ENCODE results near the gene SH2D3A. TPM values are rescaled to one million over a fixed set of nuclear protein-coding genes. Genes with fewer than 3 reads are reported as not detected.
A peak's percentile ranks its signal among the peaks of the same experiment; 100 is the strongest.
"Not testable (repeated sequence)": the region's sequence is repeated elsewhere in the genome, so short reads cannot be mapped to it uniquely, and the experiment has no call there.

Gene SH2D3A
- total RNA-seq, 2 donors from 2014 or later: 15.2 to 17.8 TPM

DNA sequence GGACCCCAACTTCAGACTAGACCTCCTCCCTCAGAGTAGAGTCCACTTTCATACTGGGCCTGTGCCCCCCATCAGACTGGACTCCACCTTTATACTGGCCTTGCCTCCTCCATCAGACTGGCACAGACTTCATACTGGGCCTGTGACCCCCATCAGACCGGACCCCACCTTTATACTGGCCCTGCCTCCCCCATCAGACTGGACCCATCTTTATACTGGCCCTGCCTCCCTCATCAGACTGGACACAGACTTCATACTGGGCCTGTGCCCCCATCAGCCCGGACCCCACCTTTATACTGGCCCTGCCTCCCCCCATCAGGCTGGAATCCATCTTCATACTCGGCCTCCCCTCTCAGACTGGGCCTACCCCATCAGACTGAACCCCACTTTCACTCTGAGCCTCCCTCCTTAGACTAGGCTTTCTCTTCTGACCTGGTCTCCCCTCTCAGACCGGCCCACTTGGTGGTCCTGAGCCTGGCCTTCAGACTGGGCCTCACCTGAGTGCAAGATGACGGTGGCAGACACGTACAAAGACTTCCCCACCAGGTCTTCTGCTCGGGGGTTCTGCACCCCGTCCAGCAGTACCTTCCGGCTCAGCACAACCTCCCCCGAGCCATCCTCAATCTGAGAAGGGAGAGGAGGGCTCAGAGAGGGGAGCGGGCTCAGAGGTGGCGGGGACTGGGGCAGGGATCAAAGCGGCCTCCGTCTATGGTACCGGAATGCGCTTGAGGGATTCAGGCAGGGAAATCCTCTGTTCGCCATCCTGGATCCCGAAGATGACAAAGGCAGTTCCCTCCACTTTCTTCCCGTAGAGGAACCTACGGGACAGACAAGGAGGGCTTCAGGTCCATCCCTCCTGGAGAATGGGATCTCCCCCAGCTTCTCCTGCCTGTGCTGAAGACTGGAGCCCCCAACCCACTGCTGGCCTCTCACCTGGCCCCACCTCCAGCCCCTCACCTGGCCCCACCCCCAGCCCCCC is 54.3 kb downstream of the SH2D3A start:
- H3K4me1 Mint-ChIP-seq (ENCODE audit: low read depth in 2 of 2): peaks cover 15 to 19% of the 10 kb centered on the region in 2 donors
- peak in 1 of 2 donors; percentile 41 for ATAC-seq
- no peak overlapping the region for H3K27ac Mint-ChIP-seq
- DNase-seq (ENCODE audit: low spot score): peak; percentile 57
- peaks cover 5% of the 10 kb centered on the region for H3K9me3 Mint-ChIP-seq
- H3K27me3 Mint-ChIP-seq: peaks cover 16 to 35% of the 10 kb centered on the region in 2 donors
- no peak overlapping the region for H3K4me3 Mint-ChIP-seq
- H3K36me3 Mint-ChIP-seq: peaks cover 7% of the 10 kb centered on the region

DNA sequence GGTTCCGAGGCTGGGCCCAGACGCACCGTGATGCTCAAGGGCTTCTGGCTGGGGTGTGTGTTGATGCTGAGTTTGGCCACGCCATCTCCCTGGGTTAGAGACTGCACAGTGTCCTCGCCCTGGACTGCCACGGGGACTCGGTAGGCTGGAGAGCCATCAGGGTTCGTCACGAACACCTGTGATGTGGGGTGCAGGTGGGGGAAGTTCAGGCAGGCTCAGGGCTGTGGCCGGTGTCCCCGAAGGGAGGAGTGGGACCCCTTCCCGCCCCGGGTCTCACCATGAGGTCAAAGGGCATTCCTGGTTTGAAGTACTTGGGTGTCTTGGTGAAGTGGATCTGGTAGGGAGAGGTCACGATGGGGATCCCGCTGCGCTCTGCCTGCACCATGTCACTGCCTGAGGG is 55.0 kb downstream of the SH2D3A start:
- Mint-ChIP-seq H3K4me3 (no peak overlapping the region), H3K36me3 (peaks cover under 1% of the 10 kb centered on the region), H3K27me3 (peaks cover 11 to 28% of the 10 kb centered on the region in 2 donors), H3K27ac (no peak overlapping the region), H3K9me3 (peaks cover under 1% of the 10 kb centered on the region), H3K4me1 (ENCODE audit: low read depth in 2 of 2) (peaks cover 7 to 12% of the 10 kb centered on the region in 2 donors)
- ATAC-seq (peak in 1 of 2 donors; percentile 7), DNase-seq (ENCODE audit: low spot score) (peak; percentile 52)

DNA sequence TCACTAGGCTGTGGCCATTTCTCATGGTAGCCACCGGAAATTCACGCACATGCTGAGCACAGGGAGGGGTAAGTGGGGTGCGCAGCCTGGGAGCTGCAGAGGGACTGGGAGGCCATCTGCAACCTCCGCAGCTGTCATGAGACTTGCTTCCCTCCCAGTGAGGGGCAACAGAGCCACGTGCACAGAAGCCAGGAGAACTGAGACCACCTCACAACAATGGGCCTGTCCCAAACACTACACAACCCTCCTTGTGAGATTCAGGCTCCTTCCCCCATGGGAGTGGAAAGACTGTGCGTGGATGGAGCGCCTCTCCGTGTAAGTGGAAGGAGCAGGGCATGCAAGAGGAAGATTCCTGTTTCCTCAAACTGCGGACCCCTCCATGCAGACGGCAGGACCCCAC is 55.6 kb downstream of the SH2D3A start:
- no peaks in the 10 kb centered on the region for H3K9me3 Mint-ChIP-seq
- H3K27ac Mint-ChIP-seq: no peak overlapping the region
- H3K4me1 Mint-ChIP-seq (ENCODE audit: low read depth in 2 of 2): peaks cover 7 to 10% of the 10 kb centered on the region in 2 donors
- peak; percentile 37 for DNase-seq (ENCODE audit: low spot score)
- no peak for ATAC-seq
- no peaks in the 10 kb centered on the region for H3K36me3 Mint-ChIP-seq
- peaks cover 10 to 26% of the 10 kb centered on the region in 2 donors for H3K27me3 Mint-ChIP-seq
- no peak overlapping the region for H3K4me3 Mint-ChIP-seq

DNA sequence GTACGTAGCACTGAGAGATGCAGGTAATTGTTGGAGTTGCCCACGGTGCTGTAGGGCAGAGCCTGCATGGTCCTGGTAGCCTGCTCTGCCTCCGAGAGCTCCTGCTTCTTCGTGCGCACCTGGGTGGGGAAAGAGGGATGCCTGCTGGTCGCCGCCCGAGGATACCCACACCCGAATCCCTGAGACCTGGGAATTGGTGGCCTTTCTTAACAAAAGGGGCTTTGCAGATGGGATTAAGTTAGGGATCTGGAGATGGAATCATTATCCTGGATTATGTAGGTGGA is 56.2 kb downstream of the SH2D3A start:
- H3K36me3 Mint-ChIP-seq: no peaks in the 10 kb centered on the region
- ATAC-seq (no peak), DNase-seq (ENCODE audit: low spot score) (no peak)
- no peak overlapping the region for H3K27ac Mint-ChIP-seq
- peaks cover 7 to 10% of the 10 kb centered on the region in 2 donors for H3K4me1 Mint-ChIP-seq (ENCODE audit: low read depth in 2 of 2)
- H3K4me3 Mint-ChIP-seq: no peak overlapping the region
- H3K9me3 Mint-ChIP-seq: no peaks in the 10 kb centered on the region
- peaks cover 10 to 26% of the 10 kb centered on the region in 2 donors for H3K27me3 Mint-ChIP-seq

DNA sequence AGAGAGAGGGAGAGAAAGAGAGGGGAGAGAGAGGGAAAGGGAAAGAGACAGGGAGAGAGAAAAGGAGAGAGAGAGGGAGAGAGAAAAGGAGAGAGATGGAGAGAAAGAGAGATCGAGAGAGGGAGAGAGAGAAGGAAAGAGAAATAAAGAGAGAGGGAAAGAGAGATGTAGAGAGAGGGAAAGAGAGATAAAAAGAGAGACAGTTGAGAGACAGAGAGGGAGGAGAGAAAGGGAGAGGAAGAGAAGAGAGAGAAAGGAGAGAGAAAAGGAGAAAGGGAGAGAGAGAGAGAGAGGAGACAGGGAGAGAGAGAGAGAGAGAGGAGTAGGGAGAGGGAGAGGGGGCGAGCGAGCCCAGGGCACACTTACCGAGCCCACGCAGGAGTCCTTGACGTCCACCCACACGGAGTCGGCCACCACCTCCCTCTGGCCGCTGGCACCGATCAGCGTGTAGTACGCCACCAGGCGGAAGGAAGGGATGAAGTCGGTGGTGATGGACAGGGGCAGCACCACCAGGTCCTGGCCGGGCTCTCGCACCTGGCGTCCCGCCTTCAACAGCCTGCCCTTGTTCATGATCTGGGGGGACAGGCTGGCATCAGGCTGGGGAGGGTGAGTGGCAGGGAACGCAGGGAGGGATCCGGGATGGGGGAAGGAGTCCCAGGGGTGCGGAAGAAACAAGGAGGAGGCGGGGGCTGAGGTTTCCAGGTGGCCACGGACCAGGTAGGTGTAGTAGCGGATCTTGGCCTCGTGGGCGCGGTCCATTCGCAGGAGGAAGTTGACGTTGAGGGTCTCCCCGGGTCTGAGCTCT is 56.8 kb downstream of the SH2D3A start:
- Mint-ChIP-seq H3K27me3 (peaks cover 10 to 26% of the 10 kb centered on the region in 2 donors), H3K9me3 (no peaks in the 10 kb centered on the region), H3K4me1 (ENCODE audit: low read depth in 2 of 2) (peaks cover 7 to 10% of the 10 kb centered on the region in 2 donors), H3K36me3 (no peaks in the 10 kb centered on the region), H3K4me3 (peak overlapping the region; percentile 40), H3K27ac (peak overlapping the region in 1 of 2 donors; percentile 10)
- ATAC-seq: peak in 1 of 2 donors; percentile 55
- peak; percentile 55 for DNase-seq (ENCODE audit: low spot score)

DNA sequence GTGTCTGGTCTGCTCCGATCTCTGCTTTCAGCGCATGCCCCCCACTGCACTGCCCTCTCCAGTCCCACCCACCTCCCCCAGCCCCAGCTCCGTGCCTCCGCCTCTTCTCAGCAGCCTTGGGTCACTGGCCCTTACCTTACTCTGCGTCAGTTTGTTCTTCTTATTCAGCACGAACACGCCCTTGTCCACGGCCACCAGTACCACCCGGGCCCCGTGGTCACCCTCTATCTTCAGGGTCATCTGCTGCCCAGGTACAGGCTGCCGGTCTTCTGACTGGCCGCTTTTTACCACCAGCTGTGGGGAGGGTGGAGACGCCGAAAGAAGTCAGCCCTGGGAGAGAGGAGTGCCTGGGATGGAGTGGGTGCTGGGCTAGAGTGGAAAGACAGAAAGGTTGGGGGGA is 57.7 kb downstream of the SH2D3A start:
- Mint-ChIP-seq H3K36me3 (no peaks in the 10 kb centered on the region), H3K4me3 (no peak overlapping the region), H3K4me1 (ENCODE audit: low read depth in 2 of 2) (peaks cover 7 to 10% of the 10 kb centered on the region in 2 donors), H3K9me3 (no peaks in the 10 kb centered on the region), H3K27me3 (peaks cover 10 to 26% of the 10 kb centered on the region in 2 donors), H3K27ac (no peak overlapping the region)
- ATAC-seq (no peak), DNase-seq (ENCODE audit: low spot score) (peak; percentile 25)

DNA sequence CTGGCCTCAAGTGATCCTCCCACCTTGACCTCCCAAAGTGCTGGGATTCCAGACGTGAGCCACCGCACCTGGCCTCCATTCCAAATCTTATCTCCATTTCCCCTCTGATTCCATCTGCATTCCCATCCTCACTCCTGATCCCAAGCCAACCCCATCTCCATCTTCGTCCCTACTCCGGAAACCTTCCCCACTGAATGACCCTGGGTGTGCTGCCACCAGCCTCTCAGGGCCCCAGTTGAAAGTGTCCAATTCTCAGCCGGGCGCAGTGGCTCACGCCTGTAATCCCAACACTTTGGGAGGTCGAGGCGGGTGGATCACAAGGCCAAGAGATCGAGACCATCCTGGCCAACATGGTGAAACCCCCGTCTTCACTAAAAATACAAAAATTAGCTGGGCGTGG is 58.3 kb downstream of the SH2D3A start:
- H3K9me3 Mint-ChIP-seq, H3K4me3 Mint-ChIP-seq: not testable (repeated sequence)

DNA sequence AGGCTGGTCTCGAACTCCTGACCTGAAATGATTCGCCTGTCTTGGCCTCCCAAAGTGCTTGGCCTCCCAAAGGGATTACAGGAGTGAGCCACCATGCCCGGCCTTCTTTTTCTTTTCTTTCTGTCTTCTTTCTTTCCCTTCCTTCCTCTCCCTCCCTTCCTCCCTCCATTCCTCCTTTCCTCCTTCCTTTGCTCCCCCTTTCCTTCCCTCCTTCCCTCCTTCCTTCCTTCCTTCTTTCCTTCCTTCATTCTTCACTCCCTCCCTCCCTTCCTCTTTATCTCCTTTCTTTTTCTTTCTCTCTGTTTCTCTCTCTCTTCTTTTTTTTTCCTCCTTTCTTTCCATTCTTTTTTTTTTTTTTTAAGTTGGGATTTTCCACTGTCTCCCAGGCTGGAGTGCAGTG is 58.9 kb downstream of the SH2D3A start:
- no peak overlapping the region for H3K27ac Mint-ChIP-seq
- peaks cover 7 to 10% of the 10 kb centered on the region in 2 donors for H3K4me1 Mint-ChIP-seq (ENCODE audit: low read depth in 2 of 2)

More for the DNA sequence above, 58.3 kb downstream of the SH2D3A start:
- not testable (repeated sequence) for H3K36me3 Mint-ChIP-seq; H3K27ac Mint-ChIP-seq; ATAC-seq; DNase-seq (ENCODE audit: low spot score)
- Mint-ChIP-seq H3K27me3 (peaks cover 10 to 26% of the 10 kb centered on the region in 2 donors), H3K4me1 (ENCODE audit: low read depth in 2 of 2) (peaks cover 7 to 10% of the 10 kb centered on the region in 2 donors)

DNA sequence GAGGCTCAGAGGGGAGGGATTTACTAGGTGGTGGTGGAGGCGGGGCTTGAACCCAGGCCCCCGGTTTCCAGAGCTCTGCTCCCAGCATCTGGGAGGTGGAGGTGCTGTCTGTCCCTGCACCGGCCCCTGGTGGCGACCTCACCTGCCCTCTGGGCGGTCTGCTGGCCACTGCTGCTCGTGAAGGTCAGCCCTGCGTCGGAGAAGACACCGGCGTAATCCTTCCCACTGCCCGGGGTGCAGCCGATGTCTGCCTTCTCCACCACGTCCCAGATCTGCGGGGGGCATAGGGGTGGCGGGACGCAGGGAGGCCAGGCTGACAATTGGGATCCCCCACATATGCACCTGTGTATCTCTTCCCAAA is 59.6 kb downstream of the SH2D3A start:
- no peak for ATAC-seq
- Mint-ChIP-seq H3K27me3 (peaks cover 10 to 26% of the 10 kb centered on the region in 2 donors), H3K9me3 (no peaks in the 10 kb centered on the region), H3K4me3 (no peak overlapping the region), H3K27ac (no peak overlapping the region), H3K4me1 (ENCODE audit: low read depth in 2 of 2) (peaks cover 7 to 10% of the 10 kb centered on the region in 2 donors), H3K36me3 (no peaks in the 10 kb centered on the region)
- DNase-seq (ENCODE audit: low spot score): peak; percentile 45

More for the DNA sequence above, 58.9 kb downstream of the SH2D3A start:
- H3K27me3 Mint-ChIP-seq: peaks cover 10 to 26% of the 10 kb centered on the region in 2 donors
- no peak overlapping the region for H3K4me3 Mint-ChIP-seq
- no peaks in the 10 kb centered on the region for H3K36me3 Mint-ChIP-seq
- ATAC-seq (no peak), DNase-seq (ENCODE audit: low spot score) (peak; percentile 2)
- H3K9me3 Mint-ChIP-seq: no peaks in the 10 kb centered on the region

DNA sequence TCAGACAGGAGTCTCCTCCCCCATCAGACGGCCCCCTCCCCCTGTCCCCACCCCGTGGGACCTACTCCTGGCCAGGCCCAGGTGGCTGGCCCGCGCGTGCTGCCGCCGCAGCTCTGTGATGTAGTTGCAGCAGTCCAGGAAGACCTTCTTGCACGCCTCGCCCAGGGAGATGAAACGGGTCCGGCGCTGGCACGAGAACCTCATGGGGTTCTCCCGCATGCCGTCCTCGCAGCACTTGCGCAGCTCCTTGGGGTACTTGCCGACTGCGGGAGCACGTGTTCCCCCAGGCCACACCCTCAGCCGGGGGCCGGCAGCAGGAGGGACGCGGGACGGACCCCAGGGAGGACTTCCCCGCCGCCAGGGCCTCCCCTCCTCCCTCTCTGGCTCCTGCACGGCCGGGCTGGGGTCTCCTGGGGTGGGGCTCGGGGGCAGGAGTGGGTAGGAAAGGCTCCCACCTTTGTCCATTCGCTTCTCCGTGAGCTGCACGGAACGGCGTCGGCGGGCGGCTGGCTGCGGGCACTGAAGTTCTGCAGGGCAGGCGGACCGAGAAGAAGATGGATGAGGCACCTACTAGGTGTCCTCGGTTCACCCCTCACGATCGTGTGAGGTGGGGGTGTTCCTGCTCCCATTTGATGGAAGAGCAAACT is 60.1 kb downstream of the SH2D3A start:
- no peaks in the 10 kb centered on the region for H3K9me3 Mint-ChIP-seq
- H3K4me1 Mint-ChIP-seq (ENCODE audit: low read depth in 2 of 2): peaks cover 7 to 10% of the 10 kb centered on the region in 2 donors
- H3K27ac Mint-ChIP-seq: no peak overlapping the region
- H3K27me3 Mint-ChIP-seq: peaks cover 10 to 26% of the 10 kb centered on the region in 2 donors
- no peaks in the 10 kb centered on the region for H3K36me3 Mint-ChIP-seq
- no peak overlapping the region for H3K4me3 Mint-ChIP-seq
- ATAC-seq (no peak), DNase-seq (ENCODE audit: low spot score) (no peak)

DNA sequence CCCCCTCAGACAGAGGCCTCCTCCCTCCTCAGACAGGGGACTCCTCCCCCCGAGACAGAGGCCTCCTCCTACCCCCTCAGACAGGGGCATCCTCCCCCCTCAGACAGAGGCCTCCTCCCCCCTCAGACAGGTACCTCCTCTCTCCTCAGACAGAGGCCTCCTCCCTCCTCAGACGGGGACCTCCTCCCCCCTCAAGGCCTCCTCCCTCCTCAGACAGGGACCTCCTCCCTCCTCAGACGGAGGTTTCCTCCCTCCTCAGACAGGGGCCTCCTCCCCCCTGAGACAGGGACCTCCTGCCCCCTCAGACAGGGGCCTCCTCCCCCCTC is 60.6 kb downstream of the SH2D3A start:
- no peaks in the 10 kb centered on the region for H3K9me3 Mint-ChIP-seq
- H3K27ac Mint-ChIP-seq: no peak overlapping the region
- H3K36me3 Mint-ChIP-seq: no peaks in the 10 kb centered on the region
- DNase-seq (ENCODE audit: low spot score) (no peak), ATAC-seq (peak in 1 of 2 donors; percentile 25)
- peaks cover 7 to 10% of the 10 kb centered on the region in 2 donors for H3K4me1 Mint-ChIP-seq (ENCODE audit: low read depth in 2 of 2)
- peaks cover 10 to 26% of the 10 kb centered on the region in 2 donors for H3K27me3 Mint-ChIP-seq
- H3K4me3 Mint-ChIP-seq: no peak overlapping the region

DNA sequence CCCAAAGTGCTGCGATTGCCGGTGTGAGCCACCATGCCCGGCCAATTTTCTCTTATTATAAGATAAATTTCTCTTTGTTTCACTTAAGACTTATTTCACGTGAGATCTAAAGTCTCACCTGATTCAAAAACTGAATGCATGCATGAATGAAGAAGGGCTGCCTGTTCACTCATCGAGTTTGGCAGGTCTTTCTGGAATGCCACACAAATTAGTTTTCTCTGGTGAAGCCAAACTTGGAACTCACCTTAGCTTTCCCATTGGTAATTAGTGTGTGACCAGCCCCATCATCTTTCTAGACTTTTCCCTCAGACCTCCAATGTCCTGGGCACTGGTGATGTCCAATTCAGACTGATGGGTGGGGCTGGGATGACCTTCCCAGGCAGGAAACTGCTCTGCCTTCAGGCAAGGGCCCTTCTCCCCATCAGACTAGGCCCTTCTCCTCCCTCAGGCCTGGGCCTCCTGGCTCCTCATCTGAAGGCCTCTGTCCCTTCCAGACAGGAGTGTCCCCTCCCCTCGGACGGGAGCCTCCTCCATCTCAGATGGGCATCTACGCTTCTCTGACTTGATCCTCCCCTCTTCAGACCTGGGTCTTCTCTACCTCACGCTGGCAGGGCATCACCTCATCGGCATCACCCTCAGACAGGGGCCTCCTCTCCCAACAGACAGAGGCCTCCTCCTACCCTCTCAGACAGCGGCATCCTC is 61.2 kb downstream of the SH2D3A start:
- H3K27me3 Mint-ChIP-seq: peaks cover 10 to 26% of the 10 kb centered on the region in 2 donors
- H3K36me3 Mint-ChIP-seq: no peaks in the 10 kb centered on the region
- no peaks in the 10 kb centered on the region for H3K9me3 Mint-ChIP-seq
- ATAC-seq (no peak), DNase-seq (ENCODE audit: low spot score) (peak; percentile 49)
- no peak overlapping the region for H3K27ac Mint-ChIP-seq
- no peak overlapping the region for H3K4me3 Mint-ChIP-seq
- peaks cover 7 to 10% of the 10 kb centered on the region in 2 donors for H3K4me1 Mint-ChIP-seq (ENCODE audit: low read depth in 2 of 2)

Data from natural killer cell treated with Interleukin-12 subunit alpha and Interleukin-12 subunit beta and Interleukin-15 and Interleukin-18, amount 100 ng/mL, for 72 hours (primary cell).